Prostate gland (tissue), 2 donors: Measurements from ENCODE around the gene PUS10. TPM values are rescaled to one million over a fixed set of nuclear protein-coding genes. Genes with fewer than 3 reads are reported as not detected.
"Not testable (repeated sequence)": the region's sequence is repeated elsewhere in the genome, so short reads cannot be mapped to it uniquely, and the experiment has no call there.

Experiments
- DNase-seq: peaks from one replicate; pipeline ENCODE4 v3.0.0-alpha.2; 2019; ENCODE audit warnings: low spot score
- H3K27ac ChIP-seq, 2 donors: fragments of 200-600 bp; sonication (generic); 2 replicates each; pipeline ENCODE4 v1.5.1; 2017 to 2019
- H3K27me3 ChIP-seq: fragments of 200-600 bp; sonication (generic); replicated peaks from 2 replicates; pipeline ENCODE4 v1.5.1; 2019; ENCODE audit not compliant: insufficient read depth
- H3K36me3 ChIP-seq, 2 donors: fragments of 200-600 bp; sonication (generic); 1 replicate in 1 of 2; 2 replicates in 1 of 2; pipeline versions ENCODE4 v1.5.1 to v1.8.1; 2017 to 2019
- H3K4me1 ChIP-seq: fragments of 200-600 bp; sonication (generic); replicated peaks from 2 replicates; pipeline ENCODE4 v1.5.1; 2019
- H3K4me3 ChIP-seq, 2 donors: fragments of 200-600 bp; sonication (generic); 2 replicates each; pipeline ENCODE4 v1.5.1; 2017 to 2019
- H3K9me3 ChIP-seq: fragments of 200-600 bp; sonication (generic); 2 replicates; pipeline ENCODE4 v1.5.1; 2017
- CTCF ChIP-seq, 4 experiments: fragments of 200-600 bp in 2 of 4; fragments of 450-650 bp in 2 of 4; sonication (generic) in 2 of 4; IDR thresholded peaks; 1 replicate in 3 of 4; 2 replicates in 1 of 4; pipeline ENCODE4 v1.5.1; 2016 to 2019; ENCODE audit warnings: antibody characterized with exemption in 4 of 4, mild to moderate bottlenecking in 2 of 4, moderate library complexity in 2 of 4
- POLR2A ChIP-seq: fragments of 450-650 bp; IDR thresholded peaks from one replicate; pipeline ENCODE4 v1.6.1; 2016; ENCODE audit warnings: antibody characterized with exemption, mild to moderate bottlenecking
- POLR2AphosphoS5 ChIP-seq: sonication (generic); formaldehyde crosslinking; IDR thresholded peaks from one replicate; pipeline ENCODE4 v1.6.1; 2017; ENCODE audit warnings: antibody characterized with exemption
- WGBS: methylation state at CpG from one replicate; pipeline ENCODE4 v1.1.5; 2018; 5-methylcytosine and 5-hydroxymethylcytosine counted together
- intact Hi-C: fragments of 100-400 bp; cut with DNase I; formaldehyde crosslinking; loops from one replicate; pipeline ENCODE4 v1.14.2; 2022
- total RNA-seq, 2 donors: library from RNA; depleted of rRNA; stranded (reverse); fragments of >200 nt; gene quantifications; one replicate each; pipeline ENCODE4 v1.1.0, GENCODE V29; 2016

The PUS10 gene
- total RNA-seq, 2 donors from 2014 or later, result 5.6 to 10.1 TPM

GRCh38 chr2:61055557-61055956, 37.5 kb upstream of the PUS10 start:
- no peaks in the 10 kb centered on the region for H3K36me3 ChIP-seq
- no peaks in the 10 kb centered on the region for H3K4me1 ChIP-seq
- 36% methylated on average over 2 of the region's 2 CpGs for WGBS
- H3K27me3 ChIP-seq, result no peaks in the 10 kb centered on the region
- H3K9me3 ChIP-seq, result no peaks in the 10 kb centered on the region
- intact Hi-C loops, result no loop called here
- peak; percentile 9 for DNase-seq
- H3K4me3 ChIP-seq, result no peak overlapping the region
- TF ChIP-seq CTCF (IDR thresholded peaks at IDR 0.05) (no peak), POLR2AphosphoS5 (peak; percentile 48), POLR2A (no peak)
- H3K27ac ChIP-seq, result peak overlapping the region; percentile 2 to 53

DNA sequence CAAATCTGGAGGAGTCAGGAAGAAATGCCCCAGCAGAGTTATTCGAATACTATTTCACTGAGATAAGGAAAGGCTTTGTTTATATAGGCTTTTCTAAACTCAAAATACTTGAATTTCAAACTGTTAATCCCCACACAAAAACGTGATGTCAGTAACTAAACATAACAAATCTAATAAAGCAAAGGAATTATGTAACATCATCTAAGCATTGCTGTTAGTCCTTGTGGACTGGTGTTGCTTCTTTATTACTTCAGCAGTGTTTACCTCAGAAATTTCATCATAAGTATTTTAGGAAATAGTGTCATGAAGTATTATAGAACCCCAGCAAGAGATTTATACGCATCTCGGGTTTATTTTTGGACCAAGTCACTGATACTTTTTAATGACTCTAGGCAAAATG, 27.9 kb upstream of the PUS10 start:
- Histone ChIP-seq H3K27ac (peak overlapping the region; percentile 12 to 77), H3K4me3 (no peak overlapping the region), H3K36me3 (no peaks in the 10 kb centered on the region), H3K9me3 (no peaks in the 10 kb centered on the region), H3K4me1 (no peaks in the 10 kb centered on the region), H3K27me3 (no peaks in the 10 kb centered on the region)
- intact Hi-C loops, result no loop called here
- 36% methylated on average over 4 of the region's 4 CpGs for WGBS
- DNase-seq, result no peak
- no peak for TF ChIP-seq CTCF (IDR thresholded peaks at IDR 0.05)
- peak; percentile 19 for TF ChIP-seq POLR2AphosphoS5

GRCh38 chr2:61045226-61045625, 27.2 kb upstream of the PUS10 start:
- 43% methylated on average over 2 of the region's 2 CpGs for WGBS
- no peak overlapping the region for H3K4me3 ChIP-seq
- intact Hi-C loops, result no loop called here
- H3K27ac ChIP-seq, result peak overlapping the region in 1 of 2 donors; percentile 77
- H3K9me3 ChIP-seq, result no peaks in the 10 kb centered on the region
- H3K4me1 ChIP-seq, result no peaks in the 10 kb centered on the region
- H3K36me3 ChIP-seq, result no peaks in the 10 kb centered on the region
- no peaks in the 10 kb centered on the region for H3K27me3 ChIP-seq
- no peak for DNase-seq
- TF ChIP-seq POLR2AphosphoS5 (no peak), CTCF (IDR thresholded peaks at IDR 0.05) (no peak), POLR2A (no peak)

- intact Hi-C loops, result no loop called here
- Histone ChIP-seq H3K9me3 (no peaks in the 10 kb centered on the region), H3K4me1 (no peaks in the 10 kb centered on the region), H3K27me3 (no peaks in the 10 kb centered on the region), H3K36me3 (no peaks in the 10 kb centered on the region), H3K27ac (peak overlapping the region in 1 of 2 donors; percentile 77), H3K4me3 (no peak overlapping the region)
- 71% methylated on average over 4 of the region's 4 CpGs for WGBS
- no peak for DNase-seq
- TF ChIP-seq POLR2AphosphoS5 (peak; percentile 15), POLR2A (no peak), CTCF (IDR thresholded peaks at IDR 0.05) (no peak)
Observed at GRCh38 chr2:61044636-61045035, 26.6 kb upstream of the PUS10 start.

- peak overlapping the region; percentile 7 to 77 for H3K27ac ChIP-seq
- DNase-seq, result no peak
Observed at GRCh38 chr2:61042807-61043206, 24.8 kb upstream of the PUS10 start.

DNA sequence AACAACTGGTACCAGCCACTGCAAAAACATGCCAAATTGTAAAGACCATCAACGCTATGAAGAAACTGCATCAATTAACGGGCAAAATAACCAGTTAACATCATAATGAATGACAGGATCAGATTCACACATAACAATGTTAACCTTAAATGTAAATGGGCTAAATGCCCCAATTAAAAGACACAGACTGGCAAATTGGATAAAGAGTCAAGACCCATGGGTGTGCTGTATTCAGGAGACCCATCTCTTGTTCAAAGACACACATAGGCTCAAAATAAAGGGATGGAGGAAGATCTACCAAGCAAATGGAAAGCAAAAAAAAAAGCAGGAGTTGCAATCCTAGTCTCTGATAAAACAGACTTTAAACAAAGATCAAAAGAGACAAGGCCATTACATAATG, 18.6 kb upstream of the PUS10 start:
- intact Hi-C loops, H3K4me1 ChIP-seq, H3K36me3 ChIP-seq, H3K4me3 ChIP-seq, H3K9me3 ChIP-seq, DNase-seq, H3K27me3 ChIP-seq: not testable (repeated sequence)
- 85% methylated on average over 2 of the region's 2 CpGs for WGBS
- peak overlapping the region; percentile 23 to 82 for H3K27ac ChIP-seq

More at GRCh38 chr2:61042807-61043206, 24.8 kb upstream of the PUS10 start:
- intact Hi-C loops, result no loop called here
- TF ChIP-seq POLR2A, result no peak
- TF ChIP-seq POLR2AphosphoS5, result no peak
- TF ChIP-seq CTCF (IDR thresholded peaks at IDR 0.05), result no peak
- no peaks in the 10 kb centered on the region for H3K27me3 ChIP-seq
- no peaks in the 10 kb centered on the region for H3K4me1 ChIP-seq
- no peaks in the 10 kb centered on the region for H3K36me3 ChIP-seq
- 71% methylated on average over 3 of the region's 3 CpGs for WGBS
- no peaks in the 10 kb centered on the region for H3K9me3 ChIP-seq
- H3K4me3 ChIP-seq, result no peak overlapping the region

DNA sequence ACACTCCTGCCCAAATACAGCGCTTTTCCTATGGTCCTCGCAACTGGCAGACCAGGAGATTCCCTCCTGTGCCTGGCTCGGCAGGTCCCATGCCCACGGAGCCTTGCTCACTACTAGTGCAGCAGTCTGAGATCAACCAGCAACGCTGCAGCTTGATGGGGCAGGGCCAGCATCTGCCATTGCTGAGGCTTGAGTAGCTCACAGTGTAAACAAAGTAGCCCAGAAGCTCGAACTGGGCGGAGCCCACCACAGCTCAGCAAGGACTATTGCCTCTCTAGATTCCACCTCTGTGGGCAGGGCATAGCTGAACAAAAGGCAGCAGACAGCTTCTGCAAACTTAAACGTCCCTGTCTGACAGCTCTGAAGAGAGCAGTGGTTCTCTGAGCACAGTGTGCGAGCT, 16.5 kb upstream of the PUS10 start:
- H3K27ac ChIP-seq, result peak overlapping the region in 1 of 2 donors; percentile 62
- H3K27me3 ChIP-seq, H3K36me3 ChIP-seq, H3K4me1 ChIP-seq, H3K9me3 ChIP-seq, DNase-seq, H3K4me3 ChIP-seq, intact Hi-C loops: not testable (repeated sequence)
- WGBS, result 88% methylated on average over 9 of the region's 9 CpGs
